Measurements from ENCODE around the gene THEMIS2. TPM values are rescaled to one million over a fixed set of nuclear protein-coding genes. Genes with fewer than 3 reads are reported as not detected.

THEMIS2 gene
- total RNA-seq, 1 experiment from 2014 or later, result 17.2 TPM

GRCh38 chr1:27865821-27866220 lies 6.5 kb upstream of the THEMIS2 start:
- no peaks in the 10 kb centered on the region for H3K23me2 ChIP-seq (ENCODE audit: insufficient read length, low read depth, low read length, poor library complexity, severe bottlenecking)
- H2BK15ac ChIP-seq (ENCODE audit: low read depth, low read length), result no peak overlapping the region
- no peak overlapping the region for H3K56ac ChIP-seq (ENCODE audit: insufficient read length, low read depth, low read length)
- no peak for TF ChIP-seq CTCF (conservative IDR thresholded peaks at IDR 0.05)
- DNase-seq, result no peak
- no peaks in the 10 kb centered on the region for H3K79me1 ChIP-seq (ENCODE audit: insufficient read depth, low read depth, low read length, poor library complexity, severe bottlenecking)
- H3K18ac ChIP-seq (ENCODE audit: insufficient read length, low read depth, low read length), result no peak overlapping the region
- Mint-ChIP-seq H3K27ac (peak overlapping the region in 1 of 3 experiments; percentile 24; a peak in 1 of 7 replicates), H3K4me3 (no peak overlapping the region), H3K9me3 (no peaks in the 10 kb centered on the region), H3K27me3 (ENCODE audit: low read depth) (no peaks in the 10 kb centered on the region), H3K36me3 (ENCODE audit: insufficient read depth in 1 of 3, low read depth in 3 of 3) (no peaks in the 10 kb centered on the region), H3K4me1 (peaks cover 14 to 16% of the 10 kb centered on the region in 2 experiments)
- no peak overlapping the region for H2AK5ac ChIP-seq (ENCODE audit: insufficient read length, low read length)
- H3K4me2 ChIP-seq (ENCODE audit: insufficient read depth, insufficient read length, low read length), result no peak overlapping the region
- no peak overlapping the region for H2BK12ac ChIP-seq (ENCODE audit: insufficient read length, low read depth, low read length)
- no peaks in the 10 kb centered on the region for H3K4me1 ChIP-seq (ENCODE audit: insufficient read depth, low read length)
- H2BK5ac ChIP-seq (ENCODE audit: insufficient read length, low read length), result no peak overlapping the region
- no peak overlapping the region for H2BK20ac ChIP-seq (ENCODE audit: low read depth, low read length, poor library complexity, severe bottlenecking)
- no peak overlapping the region for H2BK120ac ChIP-seq (ENCODE audit: low read depth, low read length, poor library complexity, severe bottlenecking)
- WGBS (ENCODE audit: extremely low coverage, insufficient read length, low lambda C conversion rate), result no CpG with 5 or more reads among the region's 10 CpGs
- no peak overlapping the region for H4K91ac ChIP-seq (ENCODE audit: insufficient read length, low read depth, low read length)
- H3K9me3 ChIP-seq (ENCODE audit: control insufficient read depth, low read depth, low read length), result no peaks in the 10 kb centered on the region
- no peak overlapping the region for H4K8ac ChIP-seq (replicated peaks; ENCODE audit: insufficient read length, low read depth, low read length)
- H2AFZ ChIP-seq (ENCODE audit: low read length), result no peak overlapping the region
- H3T11ph ChIP-seq (ENCODE audit: low read length), result no peak overlapping the region
- no peaks in the 10 kb centered on the region for H3K27me3 ChIP-seq (ENCODE audit: insufficient read depth, low read length)
- no peak overlapping the region for H3K23ac ChIP-seq (ENCODE audit: insufficient read length, low read depth, low read length)
- H3K4ac ChIP-seq (ENCODE audit: low read depth, low read length), result no peak overlapping the region
- no peak overlapping the region for H4K5ac ChIP-seq (ENCODE audit: insufficient read length, low read depth, low read length)
- no peak overlapping the region for H3K14ac ChIP-seq (ENCODE audit: insufficient read depth, low read length)
- H4K20me1 ChIP-seq (ENCODE audit: control insufficient read depth, insufficient read depth, insufficient read length), result no peaks in the 10 kb centered on the region
- H3K9ac ChIP-seq (ENCODE audit: extremely low read depth, insufficient read length, low read length), result no peak overlapping the region
- H3K27ac ChIP-seq (ENCODE audit: insufficient read length, low read depth, low read length), result no peak overlapping the region
- H3K79me2 ChIP-seq (ENCODE audit: insufficient read depth, low read length), result no peaks in the 10 kb centered on the region

Measured in H9 (cell line).